ENCODE results near the gene OR4A5. TPM values are rescaled to one million over a fixed set of nuclear protein-coding genes. Genes with fewer than 3 reads are reported as not detected.
"Not testable (repeated sequence)": the region's sequence is repeated elsewhere in the genome, so short reads cannot be mapped to it uniquely, and the experiment has no call there.

The OR4A5 gene
- not detected for total RNA-seq

GRCh38 chr11:54706532-54706931 is at the start of gene OR4A5:
TSS of gene OR4A5 (plus strand) at chr11:54706832. CDS start at chr11:54706885, 53 bp downstream.
- DNase-seq; intact Hi-C loops (cut with DNase I); H3K27me3 ChIP-seq; H3K4me3 ChIP-seq; H3K36me3 ChIP-seq; H3K4me1 ChIP-seq; H3K27ac ChIP-seq; H3K9ac ChIP-seq (ENCODE audit: low read depth in 2 of 2, low read length in 2 of 2); H3K9me3 ChIP-seq: not testable (repeated sequence)

GRCh38 chr11:54720094-54720493 is 13.5 kb downstream of the OR4A5 start:
- H3K4me1 ChIP-seq; H3K36me3 ChIP-seq; H3K27me3 ChIP-seq; DNase-seq; H3K9me3 ChIP-seq; H3K4me3 ChIP-seq; H3K9ac ChIP-seq (ENCODE audit: low read depth in 2 of 2, low read length in 2 of 2); intact Hi-C loops (cut with DNase I); H3K27ac ChIP-seq: not testable (repeated sequence)

Other genes starting within 250 kb of the OR4A5 start
- not detected for gene OR4C46, start 102.8 kb upstream of the OR4A5 start, total RNA-seq